HS-27A (cell line): ENCODE results near the gene ARHGEF2.
"Not testable (repeated sequence)": the region's sequence is repeated elsewhere in the genome, so short reads cannot be mapped to it uniquely, and the experiment has no call there.

Experiments
- DNase-seq: peaks from one replicate; pipeline ENCODE4 v3.0.0-alpha.2; 2012; ENCODE audit warnings: low read depth, missing footprints

Gene ARHGEF2

GRCh38 chr1:155990005-155990739 lies 11.8 kb upstream of the ARHGEF2 start:
- DNase-seq = no peak

DNA sequence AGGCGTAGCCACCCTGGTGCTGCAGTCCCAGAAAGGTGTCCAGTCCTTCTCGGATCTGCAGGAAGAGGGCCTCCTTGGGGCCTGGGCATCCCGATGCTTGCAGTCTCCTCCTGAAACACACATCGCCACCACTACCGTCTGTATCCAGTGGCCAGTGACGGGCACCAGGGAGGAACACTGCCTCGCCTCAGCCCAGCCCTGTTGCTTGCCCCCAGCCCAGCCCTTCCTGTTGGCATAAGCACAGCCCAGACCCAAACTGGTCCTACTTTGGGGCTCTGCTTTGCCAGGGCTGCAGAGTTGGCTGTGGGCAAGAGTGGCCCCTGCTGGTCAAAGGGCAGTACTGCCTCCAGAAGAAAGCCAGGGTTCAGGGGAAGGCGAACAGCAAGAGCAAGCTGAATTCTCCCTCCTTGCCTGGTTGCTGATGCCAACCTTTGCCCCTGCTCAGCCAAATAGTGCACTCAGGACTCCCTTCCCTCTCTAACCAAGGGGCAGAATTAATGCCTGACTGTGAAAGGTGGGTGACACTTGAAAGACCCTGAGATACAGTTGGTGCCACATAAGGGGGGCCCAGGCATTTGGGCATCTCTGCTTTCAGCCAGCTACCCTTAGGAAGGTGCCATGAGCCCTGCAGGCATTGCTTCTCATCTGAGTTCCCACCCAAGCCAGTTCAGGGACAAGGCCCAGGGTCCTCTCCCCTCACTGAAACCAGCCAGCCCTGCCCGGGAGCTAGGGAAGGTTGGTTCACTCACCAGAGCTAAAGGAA lies 11.1 kb upstream of the ARHGEF2 start:
- no peak for DNase-seq

GRCh38 chr1:155984903-155985645 lies 6.7 kb upstream of the ARHGEF2 start:
- not testable (repeated sequence) for DNase-seq

DNA sequence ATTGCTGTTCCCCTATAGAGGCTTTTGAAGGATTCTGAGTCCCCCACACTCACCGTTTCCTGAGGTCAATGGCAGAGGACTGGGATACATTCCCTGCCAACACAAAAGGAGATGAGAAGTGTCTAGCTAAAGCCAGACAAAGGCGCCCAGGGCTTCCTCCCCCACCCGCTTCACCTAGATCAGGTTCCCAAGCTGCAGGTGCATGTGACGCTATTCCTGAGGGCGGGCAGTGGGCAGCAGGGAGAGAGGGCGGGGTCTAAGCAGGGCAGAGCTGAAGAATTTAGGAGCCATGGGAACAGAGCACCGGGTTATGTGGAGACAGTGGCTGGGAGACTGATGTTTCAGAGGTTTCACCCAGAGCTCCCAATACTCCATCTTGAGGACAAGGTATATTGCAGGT lies 6.0 kb upstream of the ARHGEF2 start:
- DNase-seq = no peak

- peak; percentile 89 for DNase-seq
These were observed 5.1 kb upstream of the ARHGEF2 start for GRCh38 chr1:155983191-155984024.

DNA sequence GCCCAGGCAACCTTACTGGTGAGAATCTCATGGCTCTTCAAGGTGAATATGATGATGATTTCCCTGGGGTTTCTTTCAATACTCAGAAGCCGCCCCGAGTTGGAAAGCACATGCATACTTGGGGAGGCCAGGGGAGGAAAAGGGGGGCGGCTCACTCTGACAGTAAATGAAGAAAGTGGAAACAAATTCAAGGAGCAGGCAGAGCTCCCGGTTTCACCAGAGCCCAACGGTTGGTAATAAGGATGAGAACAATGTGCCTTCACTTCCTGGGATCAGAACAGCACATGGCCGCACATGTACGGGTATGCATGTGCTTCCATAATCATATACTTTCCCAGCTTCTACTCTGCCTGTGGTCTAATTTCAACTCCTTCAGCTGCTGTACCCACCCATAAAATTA lies 3.8 kb upstream of the ARHGEF2 start:
- DNase-seq = no peak

- DNase-seq = no peak
These were observed 3.1 kb upstream of the ARHGEF2 start for GRCh38 chr1:155981266-155982088.

DNA sequence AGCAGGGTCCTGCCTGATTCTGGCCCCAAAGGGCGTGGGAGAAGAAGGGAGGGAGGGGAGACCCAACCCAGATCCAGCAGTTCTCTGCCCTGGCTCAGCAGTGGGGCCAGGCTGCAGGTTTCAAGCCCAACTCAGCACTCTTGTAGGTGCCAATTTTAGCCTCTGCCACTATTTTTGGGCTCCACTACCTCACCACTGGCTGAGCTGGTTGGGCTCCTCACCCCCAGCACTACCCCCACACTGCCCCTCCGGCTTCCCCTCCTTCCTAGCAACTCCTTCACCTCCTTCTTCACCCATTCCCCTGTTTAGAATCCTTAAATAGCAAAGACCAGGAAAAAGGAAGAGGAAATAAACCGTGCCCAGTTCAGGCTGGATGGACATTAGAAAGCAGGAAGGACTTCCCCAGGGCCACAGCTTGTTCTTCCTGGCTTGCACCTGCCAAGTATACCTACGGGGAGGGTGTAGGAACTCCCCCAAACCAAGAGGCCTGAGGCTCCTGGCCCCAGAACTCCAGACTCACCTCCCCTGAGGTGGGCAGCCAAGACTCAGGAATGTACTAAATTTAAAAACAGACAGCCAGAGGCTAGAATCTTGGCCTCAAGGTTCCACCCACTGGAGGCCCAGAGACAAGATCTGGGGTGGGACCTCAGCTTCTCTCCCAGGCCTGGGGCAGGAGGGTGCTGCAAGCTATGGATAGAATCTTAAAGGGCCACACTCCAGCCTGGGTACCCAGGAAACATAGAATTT lies 1.4 kb upstream of the ARHGEF2 start:
- no peak for DNase-seq

DNA sequence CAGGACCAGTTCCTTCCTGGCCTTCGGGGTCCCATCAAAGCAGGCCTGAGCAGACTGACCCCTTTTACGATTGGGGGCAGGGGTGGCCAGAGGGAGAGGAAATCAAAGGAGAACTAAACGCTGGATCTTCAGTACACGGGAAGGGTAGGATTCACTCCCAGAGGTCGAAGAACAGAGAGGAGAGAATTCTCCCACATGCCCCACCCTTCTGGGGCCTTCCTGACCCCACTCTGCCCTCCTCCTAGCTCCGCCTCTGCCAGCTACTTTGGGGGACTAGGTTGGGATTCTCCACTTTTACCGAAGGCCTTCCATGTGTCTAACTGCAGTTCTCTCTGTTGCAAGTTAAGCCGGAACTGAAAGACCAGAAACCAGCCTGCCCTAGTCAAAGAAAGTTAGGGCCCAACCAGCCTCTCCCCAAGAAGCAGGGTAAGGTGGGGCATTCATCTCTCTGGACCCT lies 654 bp upstream of the ARHGEF2 start:
- DNase-seq = no peak

GRCh38 chr1:155977690-155978324 lies 540 bp downstream of the ARHGEF2 start:
- DNase-seq = no peak

- DNase-seq = no peak
These were observed 1.2 kb downstream of the ARHGEF2 start for GRCh38 chr1:155976913-155977689.

DNA sequence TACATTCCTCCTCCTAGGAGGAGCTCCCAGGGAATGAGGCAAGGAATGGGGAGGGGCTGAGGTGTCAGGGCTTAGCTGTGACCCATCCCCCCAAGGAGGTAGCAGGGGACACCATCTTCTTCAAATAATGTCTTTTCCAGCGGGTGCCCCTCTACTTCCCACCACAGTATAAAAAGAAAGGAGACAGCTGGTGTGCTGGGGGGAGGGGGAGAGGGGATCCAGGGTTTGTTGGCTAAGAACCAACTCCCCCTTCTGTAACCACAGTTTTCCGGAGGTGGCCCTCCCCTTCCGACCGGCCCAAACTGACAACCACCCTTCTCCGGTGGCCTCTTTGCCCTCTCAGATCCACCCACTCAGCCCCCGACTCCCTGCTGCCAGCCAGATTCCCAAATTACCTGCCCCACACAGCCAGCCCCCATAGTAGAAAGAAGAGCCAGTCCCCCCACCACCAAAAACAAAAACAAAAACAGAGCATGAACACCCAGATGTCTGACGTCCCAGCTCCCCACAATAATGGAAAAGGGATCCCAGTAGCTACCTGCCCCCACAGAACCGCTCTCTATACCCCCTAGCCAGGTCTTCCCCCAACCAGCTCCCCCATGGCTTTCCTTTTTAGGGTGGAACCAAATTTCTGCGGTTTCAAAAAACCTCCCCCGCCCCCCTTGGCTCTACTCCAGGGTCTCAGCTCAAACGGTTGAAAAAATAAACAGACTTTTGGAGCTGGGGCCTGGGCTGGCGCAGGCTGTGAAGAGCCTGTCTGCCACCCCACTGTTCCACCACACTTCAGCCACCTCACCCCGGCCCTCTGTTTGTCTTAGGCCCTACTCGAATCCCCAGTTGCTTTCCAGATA lies 2.1 kb downstream of the ARHGEF2 start:
- DNase-seq = no peak

GRCh38 chr1:155975375-155976061 lies 2.8 kb downstream of the ARHGEF2 start:
- DNase-seq = no peak

- DNase-seq = no peak
These were observed 3.9 kb downstream of the ARHGEF2 start for GRCh38 chr1:155974208-155975115.

GRCh38 chr1:155973723-155974122 lies 4.6 kb downstream of the ARHGEF2 start:
- no peak for DNase-seq
